Motor neuron (in vitro differentiated cells): ENCODE results near the gene RBPMS2. TPM values are rescaled to one million over a fixed set of nuclear protein-coding genes. Genes with fewer than 3 reads are reported as not detected.

ENCODE experiments used
- ATAC-seq, 8 experiments: fragments of 200-7000 bp; cut with Tn5 transposase; replicated peaks in 6 of 8; 2 replicates each; pipeline ENCODE4 v1.8.0; 2021; ENCODE audit warnings: mild to moderate bottlenecking in 8 of 8, moderate library complexity in 8 of 8
- H3K27ac ChIP-seq, 2 donors: fragments of 250-450 bp; sonication (Bioruptor Pico); 2 replicates each; pipeline ENCODE4 v1.9.0; 2021; ENCODE audit warnings: antibody characterized with exemption in 2 of 2, mild to moderate bottlenecking in 2 of 2, moderate library complexity in 1 of 2
- H3K4me1 ChIP-seq, 2 donors: fragments of 250-450 bp; sonication (Bioruptor Pico); replicated peaks in 1 of 2; 2 replicates each; pipeline ENCODE4 v1.6.1; 2021; ENCODE audit warnings: antibody characterized with exemption in 2 of 2, mild to moderate bottlenecking in 2 of 2, moderate library complexity in 1 of 2
- H3K4me3 ChIP-seq, 5 donors: fragments of 250-450 bp; sonication (Bioruptor Pico); 2 replicates each; pipeline ENCODE4 v1.9.0; 2021; ENCODE audit warnings: antibody characterized with exemption in 5 of 5, mild to moderate bottlenecking in 5 of 5, moderate library complexity in 4 of 5
- WGBS, 10 experiments: fragments of 450-650 bp; shearing (Covaris generic); methylation state at CpG; one replicate each; pipeline ENCODE4 v1.0.0; 2022; 5-methylcytosine and 5-hydroxymethylcytosine counted together
- in situ Hi-C, 9 experiments: fragments of 400-800 bp; cut with MboI; loops; one replicate each; pipeline ENCODE4 v1.15.0; 2021; ENCODE audit warnings: low sequenced_read_pairs in 9 of 9, low pct_unique_long_range_greater_than_20kb in 2 of 9; ENCODE audit not compliant: unreplicated experiment in 9 of 9
- total RNA-seq, 8 experiments: library from RNA; unstranded; fragments of 300-600 nt; gene quantifications; 2 replicates each; pipeline versions ENCODE4 v1.2.3 to v1.2.4, GENCODE V29; 2022

Gene RBPMS2
- total RNA-seq, 8 experiments from 2014 or later, result 0.27 to 2.3 (median 0.89) TPM

- Histone ChIP-seq H3K4me1 (peaks cover 40 to 48% of the 10 kb centered on the region in 2 donors), H3K27ac (peak overlapping the region; percentile 90 to 92), H3K4me3 (peak overlapping the region; percentile 50 to 67 (median 59))
- in situ Hi-C loops, result no loop called here
- peak; percentile 79 to 93 (median 90) for ATAC-seq
- 0% methylated on average over 2 to 4 of the region's 62 CpGs; no CpG with 5 or more reads in 7 of the 10 experiments for WGBS, 10 experiments
These were observed 72.4 kb downstream of the RBPMS2 start for GRCh38 chr15:64702816-64703631.

- H3K4me1 ChIP-seq, result peaks cover 43 to 54% of the 10 kb centered on the region in 2 donors
- WGBS, 10 experiments, result 0 to 37% (median 7%) methylated on average over 1 to 5 of the region's 5 CpGs
- no peak for ATAC-seq
- H3K4me3 ChIP-seq, result peak overlapping the region; percentile 50 to 67 (median 59)
- H3K27ac ChIP-seq, result peak overlapping the region; percentile 5 to 46
- in situ Hi-C loops, result no loop called here
These were observed 73.8 kb downstream of the RBPMS2 start for GRCh38 chr15:64701482-64702184.

DNA sequence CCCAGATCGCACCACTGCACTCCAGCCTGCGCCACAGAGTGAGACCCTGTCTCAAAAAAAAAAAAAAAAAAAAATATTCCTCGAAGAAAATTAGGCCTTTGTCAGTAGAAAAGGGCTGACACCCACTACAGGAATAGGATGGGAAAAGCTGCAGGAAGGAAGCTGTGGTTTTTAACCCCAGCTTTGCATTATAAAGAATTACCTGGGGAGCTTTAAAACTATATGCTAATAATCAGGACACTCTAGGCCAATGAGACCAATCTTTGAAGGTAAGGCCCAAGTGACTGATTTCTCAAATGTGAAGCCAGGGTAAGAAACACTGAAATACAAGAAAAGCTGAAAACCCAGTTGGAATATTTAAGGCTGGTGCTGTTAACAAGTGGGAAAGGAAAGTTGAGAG is 74.3 kb downstream of the RBPMS2 start:
- Histone ChIP-seq H3K4me3 (peak overlapping the region in 3 of 5 donors; percentile 50 to 65 (median 53)), H3K4me1 (peaks cover 46 to 54% of the 10 kb centered on the region in 2 donors), H3K27ac (no peak overlapping the region)
- in situ Hi-C loops, result no loop called here
- no peak for ATAC-seq
- WGBS, 10 experiments, result 0 to 63% (median 17%) methylated on average over 1 to 3 of the region's 3 CpGs; no CpG with 5 or more reads in 3 of the 10 experiments

DNA sequence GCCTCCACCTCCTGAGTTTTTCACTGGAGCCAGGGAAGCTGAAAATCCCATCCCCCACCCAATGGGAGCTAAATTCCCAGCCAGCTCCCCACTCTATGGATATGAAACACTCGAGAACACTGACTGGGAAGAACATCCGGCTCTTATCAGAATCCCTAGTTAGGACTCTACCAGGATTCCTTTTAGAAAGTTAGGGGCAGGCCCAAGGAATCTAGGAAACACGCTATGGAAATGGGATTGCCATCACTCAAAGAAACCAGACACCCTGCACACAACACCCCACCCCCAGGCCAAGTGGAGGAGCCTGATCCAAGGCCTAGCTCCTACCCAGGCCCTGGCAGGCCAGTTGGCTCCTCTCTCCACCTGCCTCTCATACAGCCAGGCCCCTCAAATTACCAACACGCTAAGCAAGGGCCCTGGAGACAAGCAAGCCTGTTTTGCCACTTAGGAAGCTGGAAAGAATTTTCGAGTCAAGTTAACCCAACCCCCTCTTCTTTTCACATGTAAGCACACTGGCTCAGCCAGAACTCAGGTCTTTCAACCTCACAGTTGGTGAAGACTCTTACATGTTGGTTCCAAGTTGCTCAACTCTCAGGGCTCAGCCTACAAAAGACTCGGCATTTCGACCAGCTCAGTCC is 75.5 kb downstream of the RBPMS2 start:
- peak in 4 of 8 experiments; percentile 10 to 65 (median 58) for ATAC-seq
- Histone ChIP-seq H3K4me3 (peak overlapping the region; percentile 3 to 65 (median 50)), H3K4me1 (peaks cover 46 to 63% of the 10 kb centered on the region in 2 donors), H3K27ac (peak overlapping the region in 1 of 2 donors; percentile 25)
- in situ Hi-C loops, result loop anchor here in 1 of 9 experiments (25.0 kb wide), 1 partner anchor 263 kb away; no protein-coding TSS in a partner anchor
- WGBS, 10 experiments, result 0 to 62% (median 19%) methylated on average over 2 to 4 of the region's 7 CpGs; no CpG with 5 or more reads in 3 of the 10 experiments

GRCh38 chr15:64698823-64699222 is 76.6 kb downstream of the RBPMS2 start:
- Histone ChIP-seq H3K4me1 (peaks cover 40 to 61% of the 10 kb centered on the region in 2 donors), H3K4me3 (no peak overlapping the region), H3K27ac (no peak overlapping the region)
- in situ Hi-C loops, result loop anchor here in 1 of 9 experiments (25.0 kb wide), 1 partner anchor 262 kb away; no protein-coding TSS in a partner anchor
- ATAC-seq, result no peak

DNA sequence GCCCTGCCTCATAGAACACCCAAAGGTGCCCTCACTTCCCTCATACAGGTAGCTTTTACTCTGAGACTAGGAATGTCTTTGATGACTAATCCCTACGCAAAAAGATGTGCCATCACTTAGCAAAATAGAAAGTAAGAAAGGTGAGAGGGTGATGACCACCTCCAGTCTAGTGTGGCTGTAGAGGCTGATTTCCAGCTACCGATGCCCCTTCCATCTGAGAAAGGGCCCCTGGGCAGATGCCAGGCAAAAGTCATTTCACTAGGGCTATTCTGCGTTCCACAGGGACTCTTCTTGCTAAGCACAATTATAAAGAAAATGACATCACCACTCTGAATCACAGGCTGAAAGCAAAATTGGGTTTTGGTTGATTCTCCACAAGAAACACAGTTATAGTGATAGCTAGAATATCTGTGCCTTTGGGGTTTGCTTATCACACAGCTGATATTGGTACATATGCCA is 77.4 kb downstream of the RBPMS2 start:
- Histone ChIP-seq H3K27ac (no peak overlapping the region), H3K4me3 (no peak overlapping the region), H3K4me1 (peaks cover 37 to 57% of the 10 kb centered on the region in 2 donors)
- in situ Hi-C loops, result loop anchor here in 1 of 9 experiments (25.0 kb wide), 1 partner anchor 261 kb away; no protein-coding TSS in a partner anchor
- ATAC-seq, result peak in 1 of 8 experiments; percentile 8
- 75 to 93% (median 77%) methylated on average over 1 to 3 of the region's 3 CpGs; no CpG with 5 or more reads in 5 of the 10 experiments for WGBS, 10 experiments

- no peak for ATAC-seq
- in situ Hi-C loops, result loop anchor here in 1 of 9 experiments (25.0 kb wide), 1 partner anchor 259 kb away; no protein-coding TSS in a partner anchor
- no peak overlapping the region for H3K27ac ChIP-seq
- H3K4me3 ChIP-seq, result no peak overlapping the region
- H3K4me1 ChIP-seq, result peaks cover 32 to 50% of the 10 kb centered on the region in 2 donors
- 40 to 100% (median 93%) methylated on average over 1 to 3 of the region's 3 CpGs; no CpG with 5 or more reads in 2 of the 10 experiments for WGBS, 10 experiments
These were observed 78.9 kb downstream of the RBPMS2 start for GRCh38 chr15:64696481-64696880.

- Histone ChIP-seq H3K4me1 (peaks cover 26 to 41% of the 10 kb centered on the region in 2 donors), H3K27ac (no peak overlapping the region), H3K4me3 (no peak overlapping the region)
- WGBS, 10 experiments, result 78 to 100% (median 88%) methylated on average over 1 to 5 of the region's 6 CpGs
- no peak for ATAC-seq
- in situ Hi-C loops, result loop anchor here in 1 of 9 experiments (25.0 kb wide), 1 partner anchor 258 kb away; no protein-coding TSS in a partner anchor
These were observed 79.8 kb downstream of the RBPMS2 start for GRCh38 chr15:64695561-64695992.

- H3K4me3 ChIP-seq, result no peak overlapping the region
- WGBS, 10 experiments, result 80 to 100% (median 83%) methylated on average over 1 to 2 of the region's 2 CpGs; no CpG with 5 or more reads in 4 of the 10 experiments
- H3K27ac ChIP-seq, result no peak overlapping the region
- ATAC-seq, result no peak
- in situ Hi-C loops, result loop anchor here in 1 of 9 experiments (25.0 kb wide), 1 partner anchor 258 kb away; no protein-coding TSS in a partner anchor
- peaks cover 18 to 34% of the 10 kb centered on the region in 2 donors for H3K4me1 ChIP-seq
These were observed 80.6 kb downstream of the RBPMS2 start for GRCh38 chr15:64694816-64695215.

DNA sequence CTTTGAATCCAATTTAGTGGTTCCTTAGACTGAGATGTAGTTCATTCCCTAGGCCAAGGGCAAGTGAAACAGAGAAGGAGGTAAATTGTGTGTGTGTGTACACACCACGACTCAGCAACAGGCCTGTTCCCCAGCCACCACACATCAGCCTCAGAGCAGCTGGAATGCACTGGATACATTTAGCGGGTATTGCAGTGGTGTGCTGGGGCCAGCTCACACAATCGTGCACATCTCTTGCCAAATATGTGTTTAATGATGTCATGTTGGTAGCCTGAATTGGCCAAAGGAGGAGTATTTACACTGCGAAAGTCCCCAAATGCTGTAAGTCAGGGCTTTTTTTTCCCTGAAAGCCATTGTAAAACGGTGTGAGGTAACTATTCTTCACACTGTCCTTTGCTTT is 82.3 kb downstream of the RBPMS2 start:
- WGBS, 10 experiments, result 4 to 99% (median 73%) methylated on average over 1 to 5 of the region's 5 CpGs; no CpG with 5 or more reads in 2 of the 10 experiments
- ATAC-seq, result peak in 7 of 8 experiments; percentile 9 to 94 (median 69)
- in situ Hi-C loops, result loop anchor here in 1 of 9 experiments (25.0 kb wide), 1 partner anchor 256 kb away; no protein-coding TSS in a partner anchor
- Histone ChIP-seq H3K4me1 (peaks cover 7 to 19% of the 10 kb centered on the region in 2 donors), H3K27ac (no peak overlapping the region), H3K4me3 (no peak overlapping the region)

- in situ Hi-C loops, result loop anchor here in 1 of 9 experiments (25.0 kb wide), 1 partner anchor 255 kb away; no protein-coding TSS in a partner anchor
- Histone ChIP-seq H3K4me1 (peaks cover 6 to 12% of the 10 kb centered on the region in 2 donors), H3K27ac (no peak overlapping the region), H3K4me3 (no peak overlapping the region)
- 60 to 100% (median 89%) methylated on average over 1 to 2 of the region's 9 CpGs; no CpG with 5 or more reads in 6 of the 10 experiments for WGBS, 10 experiments
- ATAC-seq, result no peak
These were observed 83.4 kb downstream of the RBPMS2 start for GRCh38 chr15:64691896-64692565.
